Measurements from ENCODE around the gene OSR1.

OSR1 gene

DNA sequence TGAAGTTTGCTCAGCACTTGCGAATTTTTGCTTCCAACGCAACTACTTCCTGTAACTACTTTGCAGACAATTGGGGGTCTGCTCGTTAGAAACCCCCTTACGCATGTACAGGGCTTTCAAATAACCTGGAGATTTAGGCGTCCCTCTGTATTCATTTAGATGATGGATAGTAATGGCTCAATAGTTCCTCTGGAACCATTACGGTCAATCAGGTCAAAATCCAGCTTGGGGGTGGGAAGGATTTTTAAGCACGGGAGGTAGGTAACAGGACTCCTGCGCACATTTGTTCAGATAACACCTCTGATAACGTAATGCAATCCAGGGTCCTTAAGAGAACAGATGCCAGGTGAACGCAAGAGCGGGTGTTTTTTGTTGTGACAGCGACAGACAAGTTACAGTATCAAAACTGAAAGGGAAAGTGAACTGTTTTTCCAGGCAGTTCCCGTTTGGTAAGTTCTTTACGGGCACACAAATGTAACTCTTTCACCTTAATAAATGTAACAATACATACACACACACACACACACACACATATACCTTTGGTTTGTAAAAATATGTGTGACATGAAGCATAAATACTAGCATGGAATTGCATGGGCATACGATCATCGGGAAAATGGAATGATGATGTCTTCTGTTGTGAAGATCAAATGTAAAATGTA is 3.8 kb upstream of the OSR1 start:
- Histone ChIP-seq H3K27ac (peak overlapping the region; percentile 4), H3K4me1 (ENCODE audit: control insufficient read depth in 1 of 2, insufficient read depth in 1 of 2, low read depth in 1 of 2, low read length in 1 of 2) (peaks cover 21 to 35% of the 10 kb centered on the region in 2 experiments), H3K36me3 (no peaks in the 10 kb centered on the region), H3K4me3 (ENCODE audit: low read depth in 1 of 2, low read length in 1 of 2) (peak overlapping the region; percentile 66 to 73), H3K9me3 (no peaks in the 10 kb centered on the region), H3K27me3 (peaks cover 100% of the 10 kb centered on the region)
- TF ChIP-seq, protein P1, sequence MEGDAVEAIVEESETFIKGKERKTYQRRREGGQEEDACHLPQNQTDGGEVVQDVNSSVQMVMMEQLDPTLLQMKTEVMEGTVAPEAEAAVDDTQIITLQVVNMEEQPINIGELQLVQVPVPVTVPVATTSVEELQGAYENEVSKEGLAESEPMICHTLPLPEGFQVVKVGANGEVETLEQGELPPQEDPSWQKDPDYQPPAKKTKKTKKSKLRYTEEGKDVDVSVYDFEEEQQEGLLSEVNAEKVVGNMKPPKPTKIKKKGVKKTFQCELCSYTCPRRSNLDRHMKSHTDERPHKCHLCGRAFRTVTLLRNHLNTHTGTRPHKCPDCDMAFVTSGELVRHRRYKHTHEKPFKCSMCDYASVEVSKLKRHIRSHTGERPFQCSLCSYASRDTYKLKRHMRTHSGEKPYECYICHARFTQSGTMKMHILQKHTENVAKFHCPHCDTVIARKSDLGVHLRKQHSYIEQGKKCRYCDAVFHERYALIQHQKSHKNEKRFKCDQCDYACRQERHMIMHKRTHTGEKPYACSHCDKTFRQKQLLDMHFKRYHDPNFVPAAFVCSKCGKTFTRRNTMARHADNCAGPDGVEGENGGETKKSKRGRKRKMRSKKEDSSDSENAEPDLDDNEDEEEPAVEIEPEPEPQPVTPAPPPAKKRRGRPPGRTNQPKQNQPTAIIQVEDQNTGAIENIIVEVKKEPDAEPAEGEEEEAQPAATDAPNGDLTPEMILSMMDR (IDR thresholded peaks at IDR 0.05) = no peak

DNA sequence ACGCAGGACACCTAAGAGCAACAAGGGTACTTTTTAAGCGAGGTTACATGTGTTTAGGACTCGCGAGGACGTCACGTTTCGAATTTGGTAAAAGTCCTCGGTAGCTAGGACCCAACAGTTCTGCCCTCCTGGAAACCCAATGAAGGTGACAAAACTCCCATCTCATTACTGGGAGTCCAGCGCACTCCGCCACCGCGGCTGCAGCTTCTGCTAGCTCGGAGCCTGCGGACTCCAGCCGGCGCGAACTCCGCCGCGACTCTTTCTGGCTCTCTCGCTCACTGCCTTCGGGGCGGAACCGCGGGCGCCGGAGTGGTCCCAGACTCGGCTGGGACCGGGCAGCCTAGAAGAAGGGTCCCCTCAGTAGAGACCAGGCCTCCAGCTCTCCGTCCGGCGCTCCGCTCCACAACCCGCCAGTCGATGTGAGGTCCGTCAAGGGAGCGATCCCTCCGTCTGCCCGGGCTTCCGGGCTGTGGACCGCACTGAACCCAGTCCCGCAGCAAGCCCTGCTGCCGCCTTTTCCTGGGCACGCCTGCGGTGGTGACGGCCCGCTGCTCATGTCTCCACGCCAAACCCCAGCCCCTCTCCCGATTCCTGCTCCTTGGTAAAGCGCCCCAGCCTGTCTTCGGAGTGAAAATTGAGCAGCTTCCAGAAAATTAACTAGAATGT is 3.0 kb upstream of the OSR1 start:
- Histone ChIP-seq H3K4me1 (ENCODE audit: control insufficient read depth in 1 of 2, insufficient read depth in 1 of 2, low read depth in 1 of 2, low read length in 1 of 2) (peaks cover 21 to 35% of the 10 kb centered on the region in 2 experiments), H3K27me3 (peaks cover 100% of the 10 kb centered on the region), H3K27ac (no peak overlapping the region), H3K9me3 (no peaks in the 10 kb centered on the region), H3K4me3 (ENCODE audit: low read depth in 1 of 2, low read length in 1 of 2) (peak overlapping the region; percentile 66 to 73), H3K36me3 (no peaks in the 10 kb centered on the region)
- TF ChIP-seq, protein P1 (IDR thresholded peaks at IDR 0.05) = no peak

DNA sequence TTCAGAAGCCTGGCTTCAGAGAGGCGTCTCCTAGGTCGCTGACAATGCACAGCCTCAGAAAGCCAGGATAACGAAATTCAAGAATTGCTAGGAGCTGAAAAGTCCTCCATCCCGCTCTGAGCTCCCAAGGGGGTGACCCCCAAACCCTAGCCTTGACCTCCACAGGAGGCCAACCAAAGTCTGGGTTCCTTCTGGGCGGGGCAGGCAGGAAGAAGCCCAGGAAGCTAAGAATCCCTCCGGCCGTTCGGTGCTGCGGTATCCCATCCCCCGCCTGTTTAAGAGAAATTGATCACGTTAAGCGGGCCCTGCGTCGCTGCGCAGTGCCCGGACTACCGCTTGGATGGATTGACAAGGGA is 2.5 kb upstream of the OSR1 start:
- H3K27me3 ChIP-seq = peaks cover 100% of the 10 kb centered on the region
- H3K27ac ChIP-seq = no peak overlapping the region
- H3K4me3 ChIP-seq (ENCODE audit: low read depth in 1 of 2, low read length in 1 of 2) = peak overlapping the region; percentile 66 to 73
- TF ChIP-seq, protein P1 (IDR thresholded peaks at IDR 0.05) = no peak
- peaks cover 21 to 35% of the 10 kb centered on the region in 2 experiments for H3K4me1 ChIP-seq (ENCODE audit: control insufficient read depth in 1 of 2, insufficient read depth in 1 of 2, low read depth in 1 of 2, low read length in 1 of 2)
- H3K36me3 ChIP-seq = no peaks in the 10 kb centered on the region
- no peaks in the 10 kb centered on the region for H3K9me3 ChIP-seq

DNA sequence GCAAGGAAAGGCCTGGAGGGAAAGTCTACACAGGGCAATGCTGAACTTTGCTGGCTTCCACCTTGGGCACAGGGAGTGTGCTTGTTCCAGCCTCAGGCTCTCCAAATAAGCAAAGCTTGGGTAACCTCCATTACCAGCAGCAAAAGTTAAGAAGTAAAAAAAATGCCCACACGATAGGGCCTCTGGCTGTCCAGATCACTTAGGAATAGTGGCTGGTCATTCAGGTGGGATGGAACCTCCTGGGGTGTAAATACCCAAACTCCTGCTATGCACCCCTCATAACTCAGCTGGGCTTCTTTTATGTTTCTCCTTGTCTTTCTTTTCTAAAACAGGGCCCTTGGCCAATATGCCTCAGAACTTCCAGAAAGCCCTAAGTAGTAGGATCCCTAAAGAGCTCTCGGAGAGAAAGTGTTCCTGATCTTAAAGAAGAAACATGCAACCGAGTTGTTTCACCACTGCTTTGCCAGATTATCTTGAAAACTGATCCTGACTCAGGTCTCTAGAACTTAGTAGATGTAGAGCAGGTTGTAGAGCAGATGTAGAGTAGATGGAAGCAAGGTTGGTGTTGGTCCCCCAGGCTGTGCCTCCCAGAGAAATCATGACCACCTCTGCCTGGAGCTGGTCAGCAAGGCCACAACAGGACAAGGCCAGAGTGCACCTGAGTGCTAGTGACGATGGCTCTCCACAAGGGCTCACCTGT is 2.0 kb upstream of the OSR1 start:
- Histone ChIP-seq H3K4me1 (ENCODE audit: control insufficient read depth in 1 of 2, insufficient read depth in 1 of 2, low read depth in 1 of 2, low read length in 1 of 2) (peaks cover 21 to 35% of the 10 kb centered on the region in 2 experiments), H3K9me3 (no peaks in the 10 kb centered on the region), H3K27ac (no peak overlapping the region), H3K27me3 (peaks cover 100% of the 10 kb centered on the region), H3K4me3 (ENCODE audit: low read depth in 1 of 2, low read length in 1 of 2) (no peak overlapping the region), H3K36me3 (no peaks in the 10 kb centered on the region)
- TF ChIP-seq, protein P1 (IDR thresholded peaks at IDR 0.05) = no peak

DNA sequence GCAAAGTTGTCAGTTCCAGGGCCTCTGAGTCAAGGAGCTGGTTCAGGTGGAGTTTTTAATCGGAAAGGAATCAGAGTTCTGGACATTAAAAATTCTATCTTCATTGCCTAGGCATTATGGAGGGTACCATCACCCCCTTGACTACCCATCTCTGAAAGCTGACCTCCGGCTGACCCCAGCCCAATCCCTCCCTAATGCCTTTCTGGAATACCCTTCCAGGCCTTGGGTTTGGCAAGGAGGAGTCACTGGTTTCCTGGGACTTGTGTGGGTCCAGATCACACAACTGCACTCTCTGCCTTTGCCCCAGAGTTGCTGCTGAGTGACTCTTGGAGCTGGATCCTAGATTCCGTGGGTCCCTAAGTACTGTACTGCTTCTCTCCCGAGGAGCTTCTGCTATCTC is 1.0 kb upstream of the OSR1 start:
- no peak overlapping the region for H3K4me3 ChIP-seq (ENCODE audit: low read depth in 1 of 2, low read length in 1 of 2)
- no peaks in the 10 kb centered on the region for H3K9me3 ChIP-seq
- TF ChIP-seq, protein P1 (IDR thresholded peaks at IDR 0.05) = no peak
- H3K36me3 ChIP-seq = no peaks in the 10 kb centered on the region
- peaks cover 100% of the 10 kb centered on the region for H3K27me3 ChIP-seq
- peaks cover 21 to 35% of the 10 kb centered on the region in 2 experiments for H3K4me1 ChIP-seq (ENCODE audit: control insufficient read depth in 1 of 2, insufficient read depth in 1 of 2, low read depth in 1 of 2, low read length in 1 of 2)
- H3K27ac ChIP-seq = no peak overlapping the region
